ENCODE measurements around the gene RPL39L.

DNA sequence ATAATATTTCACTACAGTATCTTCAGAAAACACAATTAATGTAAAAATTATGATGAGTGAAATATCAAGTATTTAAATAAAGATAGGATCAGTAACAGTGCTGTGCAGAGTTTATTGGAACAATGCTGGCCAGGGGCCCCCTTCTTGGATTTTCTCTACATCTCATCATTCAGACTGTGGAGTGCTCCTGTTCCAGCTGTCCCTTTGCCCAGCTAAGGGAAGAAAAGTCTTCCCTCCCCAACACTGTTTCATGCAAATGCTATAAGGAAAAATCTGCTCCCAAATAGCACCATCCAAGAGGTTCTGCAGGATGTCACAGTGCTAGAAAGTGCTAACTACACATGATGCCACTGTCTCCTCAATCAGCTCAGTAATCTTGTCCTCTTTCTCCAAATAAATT lies 64.5 kb downstream of the RPL39L start:
- no peak for TF ChIP-seq CTCF (conservative IDR thresholded peaks at IDR 0.05)
- no peak for TF ChIP-seq ZFX (IDR thresholded peaks at IDR 0.05)

Data from C4-2B (cell line).